B cell (primary cell): ENCODE results near the gene BANF2. TPM values are rescaled to one million over a fixed set of nuclear protein-coding genes. Genes with fewer than 3 reads are reported as not detected.

Experiments used
- ATAC-seq: fragments of 200-7000 bp; cut with Tn5 transposase; one replicate; pipeline ENCODE4 v1.10.0; 2021; ENCODE audit warnings: low read depth, mild to moderate bottlenecking, moderate number of reproducible peaks, moderate library complexity
- CTCF ChIA-PET: fragments of 350-600 bp; sonication (Branson Sonifier 250); formaldehyde crosslinking; loops from one replicate; lab custom pipeline; 2021; ENCODE audit warnings: antibody characterized with exemption, inconsistent platforms; lab: Charles Lee
- POLR2A ChIA-PET: fragments of 350-600 bp; sonication (Branson Sonifier 250); formaldehyde crosslinking; loops from one replicate; lab custom pipeline; 2021; ENCODE audit warnings: antibody characterized with exemption; lab: Charles Lee
- DNase-seq: peaks from one replicate; pipeline ENCODE4 v3.0.0; 2013
- H2AFZ ChIP-seq: 2 replicates; pipeline ENCODE4 v1.6.1; 2012; ENCODE audit warnings: mild to moderate bottlenecking, low read depth, low read length; ENCODE audit not compliant: insufficient read depth, poor library complexity, severe bottlenecking
- H3K27ac ChIP-seq, 2 donors: 1 replicate in 1 of 2; 2 replicates in 1 of 2; pipeline ENCODE4 v1.5.1; 2012 to 2013; ENCODE audit warnings: low read length in 2 of 2, mild to moderate bottlenecking in 2 of 2, moderate library complexity in 1 of 2
- H3K27me3 ChIP-seq, 4 experiments: fragments of 200-600 bp in 1 of 4; sonication (generic) in 1 of 4; replicated peaks in 1 of 4; 1 replicate in 2 of 4; 2 replicates in 2 of 4; pipeline versions ENCODE4 v1.6.1 to v1.7.0; 2013 to 2016; ENCODE audit warnings: low read length in 3 of 4, mild to moderate bottlenecking in 2 of 4, mixed read lengths in 1 of 4, moderate library complexity in 1 of 4; ENCODE audit not compliant: insufficient read depth in 4 of 4, control insufficient read depth in 3 of 4; ENCODE audit errors: control extremely low read depth in 1 of 4
- H3K36me3 ChIP-seq, 2 experiments: replicated peaks in 1 of 2; 1 replicate in 1 of 2; 2 replicates in 1 of 2; pipeline versions ENCODE4 v1.6.1 to v1.7.1; 2013; ENCODE audit warnings: low read length in 1 of 2; ENCODE audit not compliant: insufficient read depth in 2 of 2, control insufficient read depth in 1 of 2; ENCODE audit errors: control extremely low read depth in 1 of 2, extremely low read depth in 1 of 2
- H3K4me1 ChIP-seq, 2 donors: fragments of 200-600 bp in 1 of 2; sonication (generic) in 1 of 2; 1 replicate in 1 of 2; 2 replicates in 1 of 2; pipeline versions ENCODE4 v1.5.1 to v1.6.1; 2013 to 2017; ENCODE audit warnings: low read length in 2 of 2; ENCODE audit not compliant: control insufficient read depth in 2 of 2, insufficient read depth in 2 of 2
- H3K4me2 ChIP-seq: replicated peaks from 2 replicates; pipeline ENCODE3; 2012; ENCODE audit warnings: mild to moderate bottlenecking, low read depth, low read length; ENCODE audit not compliant: poor library complexity, severe bottlenecking
- H3K4me3 ChIP-seq, 5 experiments: fragments of 200-600 bp in 1 of 5; sonication (generic) in 1 of 5; 1 replicate in 3 of 5; 2 replicates in 2 of 5; pipeline versions ENCODE4 v1.5.1 to v1.7.0; 2011 to 2016; ENCODE audit warnings: low read length in 4 of 5, mild to moderate bottlenecking in 4 of 5, low read depth in 2 of 5, control low read depth in 1 of 5, moderate library complexity in 1 of 5; ENCODE audit not compliant: insufficient read depth in 1 of 5; ENCODE audit errors: control extremely low read depth in 1 of 5, extremely low read depth in 1 of 5
- H3K79me2 ChIP-seq: fragments of 200-600 bp; sonication (generic); one replicate; pipeline ENCODE4 v1.6.0; 2016; ENCODE audit warnings: low read length; ENCODE audit not compliant: control insufficient read depth, insufficient read depth
- H3K9ac ChIP-seq: fragments of 200-600 bp; sonication (generic); 2 replicates; pipeline ENCODE4 v1.6.1; 2017; ENCODE audit warnings: mild to moderate bottlenecking, low read length, moderate library complexity
- H3K9me3 ChIP-seq, 3 donors: one replicate each; pipeline versions ENCODE4 v1.6.1 to v1.7.1; 2013; ENCODE audit warnings: low read length in 2 of 3; ENCODE audit not compliant: control insufficient read depth in 2 of 3, insufficient read depth in 1 of 3; ENCODE audit errors: control extremely low read depth in 1 of 3
- H4K20me1 ChIP-seq: 2 replicates; pipeline ENCODE4 v1.6.0; 2012; ENCODE audit warnings: mild to moderate bottlenecking, low read length; ENCODE audit not compliant: insufficient read depth, control insufficient read depth, poor library complexity, severe bottlenecking
- H3K27ac Mint-ChIP-seq: one replicate; pipeline ENCODE4 v1.8.0; 2021; ENCODE audit warnings: mixed read lengths
- H3K27me3 Mint-ChIP-seq: one replicate; pipeline ENCODE4 v1.8.0; 2021; ENCODE audit warnings: mixed read lengths
- H3K4me1 Mint-ChIP-seq: one replicate; pipeline ENCODE4 v1.8.0; 2021; ENCODE audit warnings: mixed read lengths
- H3K4me3 Mint-ChIP-seq: one replicate; pipeline ENCODE4 v1.8.0; 2021; ENCODE audit warnings: mixed read lengths
- H3K9me3 Mint-ChIP-seq: one replicate; pipeline ENCODE4 v1.8.0; 2022; ENCODE audit warnings: mixed read lengths; ENCODE audit not compliant: insufficient read depth
- CTCF ChIP-seq: fragments of 200-600 bp; IDR thresholded peaks from one replicate; pipeline ENCODE4 v1.8.0; 2022; ENCODE audit warnings: antibody characterized with exemption, mild to moderate bottlenecking
- EZH2 ChIP-seq: IDR thresholded peaks from 2 replicates; pipeline ENCODE4 v1.6.1; 2012; ENCODE audit warnings: borderline replicate concordance, low read depth, mild to moderate bottlenecking, moderate library complexity, low read length; ENCODE audit not compliant: insufficient read depth, poor library complexity, severe bottlenecking
- WGBS: methylation state at CpG from one replicate; pipeline ENCODE4 v1.1.5; 2013; ENCODE audit warnings: missing lambda C conversion rate; ENCODE audit not compliant: insufficient coverage; 5-methylcytosine and 5-hydroxymethylcytosine counted together
- intact Hi-C: fragments of 100-400 bp; cut with micrococcal nuclease; formaldehyde crosslinking; loops from one replicate; pipeline ENCODE4 v1.10.0; 2022
- polyA plus RNA-seq: library from polyadenylated mRNA; depleted of rRNA; stranded (reverse); fragments of >200 nt; gene quantifications from 2 replicates; pipeline ENCODE4 v1.2.3, GENCODE V29; 2012
- total RNA-seq, 2 donors: library from RNA; stranded (reverse); fragments of 120-200 nt in 1 of 2; gene quantifications; 1 replicate in 1 of 2; 2 replicates in 1 of 2; pipeline versions ENCODE4 v1.2.3 to v1.2.4, GENCODE V29; 2013 to 2022

The BANF2 gene
- total and polyA plus RNA-seq, 2 donors (not counting 1 experiment from before 2014, with no cell fraction given) = not detected

DNA sequence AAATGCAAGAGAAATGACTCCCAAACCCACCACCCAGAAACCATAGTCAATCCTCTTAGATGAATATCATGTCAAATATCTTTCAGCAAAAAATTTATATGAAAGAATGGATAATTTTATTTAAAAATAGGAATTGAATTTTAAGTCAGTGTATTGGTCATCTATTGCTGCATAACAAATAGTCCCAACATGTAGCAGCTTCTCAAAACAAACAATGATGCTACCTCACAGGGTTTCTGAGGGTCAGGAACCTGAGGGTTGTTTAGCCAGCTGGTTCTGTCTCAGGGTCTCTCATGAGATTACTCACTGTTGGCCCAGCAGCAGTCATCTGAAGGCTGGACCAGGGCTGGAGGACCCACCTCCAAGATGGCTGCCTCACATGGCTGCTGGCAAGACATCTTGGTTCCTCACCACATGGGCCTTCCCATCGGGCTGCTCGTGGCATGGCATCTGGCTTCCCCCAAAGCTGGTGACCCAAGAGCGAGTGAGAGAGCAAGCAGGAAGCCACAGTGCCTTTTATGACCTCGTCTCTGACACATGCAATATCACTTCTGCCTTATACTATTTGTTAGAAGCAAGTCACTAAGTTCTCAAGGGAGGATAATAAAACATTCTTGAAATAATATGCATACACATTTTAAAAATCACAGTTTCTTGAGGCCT is 36.3 kb downstream of the BANF2 start:
- intact Hi-C loops = no loop called here
- Histone ChIP-seq H4K20me1 (no peaks in the 10 kb centered on the region), H3K4me1 (no peaks in the 10 kb centered on the region), H2AFZ (no peak overlapping the region), H3K36me3 (no peaks in the 10 kb centered on the region), H3K27ac (no peak overlapping the region), H3K4me3 (no peak overlapping the region), H3K79me2 (no peaks in the 10 kb centered on the region), H3K9ac (no peak overlapping the region), H3K27me3 (no peaks in the 10 kb centered on the region), H3K9me3 (peaks cover 2 to 10% (median 4%) of the 10 kb centered on the region in 3 donors), H3K4me2 (no peak overlapping the region)
- ATAC-seq (no peak), DNase-seq (no peak)
- WGBS = 94% methylated on average over 2 of the region's 4 CpGs
- Mint-ChIP-seq H3K27ac (no peak overlapping the region), H3K27me3 (peaks cover 17% of the 10 kb centered on the region), H3K9me3 (peaks cover 8% of the 10 kb centered on the region), H3K4me1 (no peaks in the 10 kb centered on the region), H3K4me3 (no peak overlapping the region)
- TF ChIP-seq EZH2 = no peak
- no peak for TF ChIP-seq CTCF
- ChIA-PET CTCF (no interaction called here), POLR2A (no interaction called here)

- H3K4me2 ChIP-seq = no peak overlapping the region
- peaks cover 9% of the 10 kb centered on the region for H3K9me3 Mint-ChIP-seq
- H3K36me3 ChIP-seq = no peaks in the 10 kb centered on the region
- H3K9ac ChIP-seq = no peak overlapping the region
- no peak overlapping the region for H3K27ac Mint-ChIP-seq
- no peaks in the 10 kb centered on the region for H3K4me1 ChIP-seq
- peaks cover 15% of the 10 kb centered on the region for H3K27me3 Mint-ChIP-seq
- no CpG with 5 or more reads among the region's 3 CpGs for WGBS
- ChIA-PET CTCF (no interaction called here), POLR2A (no interaction called here)
- TF ChIP-seq CTCF (no peak), EZH2 (no peak)
- no peak for DNase-seq
- H4K20me1 ChIP-seq = no peaks in the 10 kb centered on the region
- no peak overlapping the region for H2AFZ ChIP-seq
- H3K27me3 ChIP-seq = peaks cover 0 to 2% (median 0%) of the 10 kb centered on the region in 4 experiments
- intact Hi-C loops = no loop called here
- H3K4me3 Mint-ChIP-seq = no peak overlapping the region
- no peak overlapping the region for H3K4me3 ChIP-seq
- no peaks in the 10 kb centered on the region for H3K79me2 ChIP-seq
- no peaks in the 10 kb centered on the region for H3K4me1 Mint-ChIP-seq
- no peak for ATAC-seq
- no peak overlapping the region for H3K27ac ChIP-seq
- peaks cover 2 to 10% (median 4%) of the 10 kb centered on the region in 3 donors for H3K9me3 ChIP-seq
Measured at GRCh38 chr20:17738154-17738553, 38.4 kb downstream of the BANF2 start.
